HG02943 (cell line): Measurements from ENCODE around the gene EMCN.
"Not testable (repeated sequence)": the region's sequence is repeated elsewhere in the genome, so short reads cannot be mapped to it uniquely, and the experiment has no call there.

Experiments used
- ATAC-seq: cut with Tn5 transposase; IDR thresholded peaks from one replicate; pipeline ENCODE4 v1.9.1; 2021; ENCODE audit warnings: mild to moderate bottlenecking, low read depth, moderate library complexity; ENCODE audit not compliant: unreplicated experiment

Gene EMCN, protein sequence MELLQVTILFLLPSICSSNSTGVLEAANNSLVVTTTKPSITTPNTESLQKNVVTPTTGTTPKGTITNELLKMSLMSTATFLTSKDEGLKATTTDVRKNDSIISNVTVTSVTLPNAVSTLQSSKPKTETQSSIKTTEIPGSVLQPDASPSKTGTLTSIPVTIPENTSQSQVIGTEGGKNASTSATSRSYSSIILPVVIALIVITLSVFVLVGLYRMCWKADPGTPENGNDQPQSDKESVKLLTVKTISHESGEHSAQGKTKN

DNA sequence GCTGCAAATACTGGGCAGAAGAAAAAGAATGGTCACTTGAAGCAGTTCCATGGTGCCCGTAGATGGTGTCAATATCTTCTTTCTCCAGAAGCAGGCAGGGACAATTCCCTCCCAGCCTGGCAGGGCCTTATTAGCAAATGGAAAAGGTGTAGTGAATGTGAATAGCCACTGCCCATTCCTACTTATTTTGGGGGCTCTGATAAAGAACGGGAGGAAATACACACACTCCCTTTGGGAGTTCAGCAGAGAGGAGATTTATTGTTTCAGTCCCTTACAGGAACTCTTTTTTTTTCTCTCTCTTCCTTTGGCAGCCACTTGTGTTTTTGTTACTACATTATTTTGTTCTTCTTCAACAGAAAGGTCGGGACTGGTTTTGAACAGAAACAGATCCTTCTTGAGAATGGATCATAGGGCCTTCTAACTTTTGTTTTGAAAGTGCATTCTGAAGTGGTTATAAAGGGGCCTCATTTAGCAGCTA, at the start of gene EMCN:
Gene EMCN, minus strand, starts transcription at position 159 of the 478 bp plus-strand sequence. Its CDS starts 108 bp downstream, at position 51.
- ATAC-seq, result no peak

DNA sequence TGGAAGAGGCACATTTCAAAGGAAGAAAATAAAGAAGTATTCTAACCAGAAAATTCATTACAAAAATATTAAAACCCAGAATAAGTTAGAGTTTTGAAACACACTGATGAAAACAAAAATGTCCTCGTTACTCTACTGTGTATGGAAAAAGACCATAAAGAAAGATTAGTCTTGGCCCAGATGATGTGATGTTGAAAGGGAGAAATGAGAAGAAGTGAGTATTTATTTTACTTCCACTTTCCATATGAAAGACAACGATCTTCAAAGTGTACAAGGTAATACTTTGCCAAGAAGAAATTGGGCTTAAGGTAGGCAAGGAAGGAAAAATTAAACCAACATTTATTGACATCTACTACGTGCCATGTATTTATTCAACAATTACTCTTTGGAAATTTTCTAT, 48.6 kb upstream of the EMCN start:
- no peak for ATAC-seq

DNA sequence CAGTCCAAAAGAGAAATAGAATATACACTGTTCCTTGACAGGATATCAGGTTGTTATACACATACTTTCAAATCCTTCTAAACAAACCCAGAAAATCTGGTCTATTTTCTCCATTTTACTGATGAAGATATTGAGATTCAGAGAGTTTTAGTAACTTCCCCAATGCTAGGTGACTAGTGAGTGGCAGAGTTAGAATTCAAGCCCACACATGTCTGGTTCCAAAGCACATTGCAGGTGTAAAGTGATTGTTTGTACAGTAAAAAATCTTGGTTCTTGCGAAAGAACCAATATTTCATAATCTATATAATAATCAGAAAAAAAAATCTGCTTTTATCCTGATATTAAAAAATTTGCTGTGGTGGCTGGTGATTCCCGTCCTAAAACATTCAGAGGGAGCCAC, 39.5 kb upstream of the EMCN start:
- no peak for ATAC-seq

DNA sequence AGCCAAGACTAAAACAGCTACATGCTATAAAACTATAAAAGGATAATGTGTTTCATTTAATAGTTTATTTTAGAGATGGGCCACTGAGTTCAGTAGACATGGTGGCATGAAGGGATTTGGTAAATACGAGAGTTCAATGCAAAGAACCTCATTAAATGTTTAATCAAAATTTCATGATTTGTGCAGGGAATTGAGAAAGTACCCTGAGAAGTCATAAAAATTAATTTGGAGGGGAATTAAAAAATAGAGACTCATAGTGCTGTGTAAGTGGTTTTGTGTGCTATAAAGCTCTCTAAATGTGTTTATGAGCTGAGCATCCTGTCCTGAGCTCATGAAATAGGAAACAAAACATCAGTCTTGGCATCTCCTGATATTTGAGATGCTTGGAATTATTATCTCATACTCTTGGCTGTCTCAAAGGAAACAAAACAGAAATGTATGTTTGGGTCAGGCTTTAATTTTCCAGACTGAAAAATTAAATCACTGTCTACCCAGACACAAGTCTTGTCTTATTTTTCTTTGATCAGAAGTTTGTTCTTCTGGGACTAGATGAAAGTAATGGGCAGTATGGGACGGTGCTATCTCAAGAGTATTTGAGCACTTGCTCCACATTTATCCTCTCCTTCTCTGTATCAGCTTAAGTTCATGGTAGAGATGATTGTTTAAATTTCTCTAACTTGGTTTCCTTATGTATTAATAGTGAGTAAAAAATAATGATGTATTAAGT, 38.0 kb upstream of the EMCN start:
- ATAC-seq, result no peak

DNA sequence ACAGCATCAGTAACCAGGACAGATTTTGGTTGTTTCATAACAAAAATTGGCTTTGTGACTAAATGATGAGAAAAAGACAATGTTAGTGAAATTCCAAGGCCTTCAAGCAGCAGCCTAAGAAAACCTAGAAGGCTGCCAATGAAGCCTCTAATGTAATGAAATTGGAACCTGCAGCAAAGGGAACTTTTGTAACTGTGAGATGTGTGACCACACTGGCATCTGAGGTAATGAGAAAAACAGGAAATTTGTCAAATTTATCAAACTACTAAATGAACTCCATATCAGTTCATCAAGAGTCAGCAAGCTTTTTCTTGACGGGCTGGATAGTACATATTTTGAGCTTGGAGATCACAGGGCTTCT, 30.4 kb upstream of the EMCN start:
- ATAC-seq, result no peak

- ATAC-seq, result no peak
Measured at GRCh38 chr4:100547541-100548199, 29.8 kb upstream of the EMCN start.

GRCh38 chr4:100545427-100545826, 27.6 kb upstream of the EMCN start:
- no peak for ATAC-seq

- no peak for ATAC-seq
Measured at GRCh38 chr4:100540131-100540530, 22.3 kb upstream of the EMCN start.

DNA sequence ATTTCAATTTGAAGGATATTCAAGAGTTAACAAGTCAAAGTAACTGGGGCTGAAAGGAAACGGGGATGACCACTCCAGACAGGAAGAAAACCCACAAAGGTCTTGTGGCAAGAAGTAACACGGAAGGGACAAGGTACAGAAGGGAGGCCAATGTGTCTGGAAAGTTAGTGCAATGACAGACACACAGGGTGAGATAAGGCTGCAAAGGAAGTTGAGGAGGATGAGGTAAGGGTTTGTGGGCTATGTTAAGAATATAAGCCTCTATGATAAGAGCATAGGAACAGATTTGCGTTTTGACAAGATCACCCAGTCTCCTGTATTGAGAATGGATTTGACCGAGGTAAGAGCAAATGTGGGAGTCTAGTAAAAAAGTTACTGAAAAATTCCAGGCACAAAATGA, 21.9 kb upstream of the EMCN start:
- no peak for ATAC-seq

- ATAC-seq, result no peak
Measured at GRCh38 chr4:100533741-100534140, 15.9 kb upstream of the EMCN start.

- not testable (repeated sequence) for ATAC-seq
Measured at GRCh38 chr4:100530161-100530560, 12.3 kb upstream of the EMCN start.

DNA sequence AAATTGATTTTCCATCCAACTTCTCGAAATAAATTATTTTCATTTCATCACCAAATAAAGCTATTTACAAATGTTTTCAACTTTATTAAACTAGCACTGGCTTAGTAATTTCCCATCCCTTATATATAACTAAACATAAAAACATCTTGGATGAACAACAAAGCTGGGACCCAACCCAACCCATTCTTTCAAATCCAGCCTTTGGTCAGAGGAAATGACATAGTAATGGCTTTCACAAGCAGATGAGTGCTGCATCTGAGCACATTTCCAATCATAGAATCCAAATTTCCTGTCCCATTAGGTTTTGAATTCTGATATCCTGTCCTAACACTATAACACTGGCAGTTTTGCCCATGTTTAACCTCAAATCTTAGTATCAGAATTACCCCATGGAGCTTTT, 7.9 kb upstream of the EMCN start:
- ATAC-seq, result no peak

DNA sequence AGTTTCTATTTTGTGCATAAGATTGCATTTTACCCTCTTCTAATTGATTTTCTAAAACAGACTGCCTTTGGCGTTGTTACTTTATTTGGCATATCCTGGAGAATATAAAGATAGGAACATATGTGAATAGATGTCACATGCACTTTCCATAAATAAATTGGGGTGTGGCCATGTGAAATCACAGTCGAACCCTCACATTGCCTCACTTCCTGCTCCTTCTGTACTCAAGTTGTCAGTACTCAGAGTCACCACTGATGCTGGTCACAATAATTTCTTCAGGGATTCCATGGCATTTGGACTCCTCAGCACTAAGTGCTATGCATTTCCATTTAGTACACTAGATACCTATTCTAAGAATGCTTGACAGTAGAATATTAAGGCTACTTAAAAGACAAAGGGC, 1.4 kb upstream of the EMCN start:
- ATAC-seq, result no peak

- no peak for ATAC-seq
Measured at GRCh38 chr4:100516225-100516624, 1.6 kb downstream of the EMCN start.

DNA sequence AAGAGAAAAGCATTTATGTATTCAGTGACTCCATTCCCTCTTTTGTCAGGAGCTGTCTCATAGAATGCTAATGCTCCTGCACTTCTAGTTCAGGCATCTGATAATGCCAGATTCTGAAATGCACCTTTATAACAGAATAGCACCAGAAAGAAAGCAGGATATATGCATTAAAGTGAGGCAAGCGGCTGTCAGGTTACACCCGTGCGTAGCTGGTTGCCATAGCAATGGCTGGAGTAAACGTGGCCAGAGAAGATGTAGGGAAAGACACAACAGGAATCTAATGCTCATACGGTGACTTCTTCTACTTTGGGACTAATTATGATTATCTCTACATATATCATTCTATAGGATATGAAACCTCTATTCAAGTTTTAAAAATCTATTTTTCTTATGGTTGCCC, 5.9 kb downstream of the EMCN start:
- no peak for ATAC-seq

DNA sequence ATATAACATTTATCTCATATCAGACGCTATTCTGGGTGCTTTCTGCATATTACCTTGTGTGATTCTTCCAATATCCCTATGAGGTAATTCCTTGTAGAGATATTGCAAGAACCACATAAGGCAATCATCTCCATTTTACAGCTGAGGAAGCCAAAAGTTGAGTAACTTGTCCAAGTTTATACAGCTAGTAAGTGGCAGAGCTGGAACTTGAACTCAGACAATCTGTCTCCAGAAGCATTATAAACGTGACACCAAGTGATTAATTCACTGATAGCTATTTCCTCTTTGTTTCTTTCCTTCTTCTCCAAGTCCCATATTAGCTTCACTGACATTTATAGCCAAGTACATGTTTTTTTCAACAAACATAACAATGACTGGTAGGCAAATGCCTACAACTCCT, 7.3 kb downstream of the EMCN start:
- no peak for ATAC-seq

DNA sequence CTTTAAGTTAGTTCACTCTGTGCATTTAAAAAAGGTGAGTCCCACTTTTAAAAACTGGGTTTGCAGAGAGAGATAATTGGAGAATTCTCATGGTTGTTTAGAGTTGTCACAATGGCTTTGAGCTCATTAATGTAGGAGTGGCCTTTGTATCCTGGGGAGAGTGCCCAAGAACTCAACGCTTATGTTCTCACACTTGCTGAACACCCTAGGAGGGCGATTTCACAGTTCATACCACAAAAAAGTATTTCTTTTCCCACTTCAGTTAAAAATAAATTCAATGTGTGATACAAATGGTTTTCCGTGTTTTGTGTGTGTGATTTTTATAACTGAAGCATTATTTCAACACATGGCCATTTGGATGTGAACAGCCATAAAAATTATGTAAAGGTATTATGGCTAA, 8.4 kb downstream of the EMCN start:
- ATAC-seq, result no peak

GRCh38 chr4:100508691-100509090, 9.1 kb downstream of the EMCN start:
- no peak for ATAC-seq

DNA sequence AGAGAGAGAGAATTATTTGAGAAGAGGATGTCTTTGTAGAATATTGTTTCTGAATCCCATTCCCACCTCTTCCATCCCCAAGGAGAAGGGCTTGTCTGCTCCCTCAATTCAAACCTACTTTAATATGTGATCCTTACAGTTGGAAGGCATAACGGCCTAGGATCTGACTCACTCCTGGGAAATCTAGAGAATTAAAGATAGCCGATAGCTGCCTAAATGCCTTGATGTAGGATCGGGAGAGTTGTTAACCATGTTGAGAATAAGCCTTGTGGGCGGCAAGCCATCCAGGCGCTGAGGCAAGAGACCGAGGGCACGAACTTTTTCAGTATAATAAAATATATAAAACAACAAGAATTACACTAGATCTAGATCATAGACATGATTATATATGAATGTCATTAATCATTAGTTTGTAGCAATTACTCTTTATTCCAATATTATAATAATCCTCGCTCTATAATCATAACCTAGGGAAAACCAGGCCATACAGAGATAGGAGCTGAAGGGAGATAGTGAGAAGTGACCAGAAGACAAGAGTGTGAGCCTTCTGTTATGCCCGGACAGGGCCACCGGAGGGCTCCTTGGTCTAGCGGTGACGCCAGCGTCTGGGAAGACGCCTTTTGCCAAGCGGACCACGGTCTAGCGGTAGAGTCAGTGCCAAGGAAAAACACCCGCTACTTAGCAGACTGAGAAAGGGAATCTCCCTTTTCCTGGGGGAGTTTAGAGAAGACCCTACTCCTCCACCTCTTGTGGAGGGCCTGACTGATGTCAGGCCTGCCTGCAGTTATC, 13.5 kb downstream of the EMCN start:
- ATAC-seq, result no peak

GRCh38 chr4:100497791-100498190, 20.0 kb downstream of the EMCN start:
- ATAC-seq, result no peak

- ATAC-seq, result no peak
Measured at GRCh38 chr4:100495074-100495473, 22.7 kb downstream of the EMCN start.
